ENCODE data around the gene CSRNP3. TPM values are rescaled to one million over a fixed set of nuclear protein-coding genes. Genes with fewer than 3 reads are reported as not detected.

Gene CSRNP3
- total and polyA plus RNA-seq, 10 of the 15 experiments (the other 5 are each of a cell fraction or from before 2014, with no cell fraction given), result 0.03 to 5.2 (median 0.11) TPM; not detected in 1

- in situ Hi-C loops (cut with MboI), result no loop called here
- Histone ChIP-seq H3K4me1 (ENCODE audit: control insufficient read depth, insufficient read depth, low read length) (no peaks in the 10 kb centered on the region), H3K4me2 (ENCODE audit: control insufficient read depth, insufficient read depth) (no peak overlapping the region), H2AFZ (ENCODE audit: control insufficient read depth, low read depth, low read length) (no peak overlapping the region), H3K36me3 (ENCODE audit: control insufficient read depth in 2 of 2, insufficient read depth in 2 of 2, low read length in 1 of 2) (no peaks in the 10 kb centered on the region), H3K27me3 (replicated peaks in 1 of 2; ENCODE audit: control insufficient read depth in 2 of 2, insufficient read depth in 2 of 2, low read length in 1 of 2) (no peaks in the 10 kb centered on the region), H3K27ac (ENCODE audit: control insufficient read depth, insufficient read depth) (no peak overlapping the region), H3K4me3 (no peak overlapping the region), H3K9me3 (replicated peaks; ENCODE audit: control insufficient read depth, insufficient read depth, low read length) (no peaks in the 10 kb centered on the region), H4K20me1 (ENCODE audit: control insufficient read depth, insufficient read depth) (no peaks in the 10 kb centered on the region), H3K9ac (ENCODE audit: control insufficient read depth, insufficient read depth, low read length) (no peak overlapping the region), H3K79me2 (ENCODE audit: control insufficient read depth, insufficient read depth, low read length) (no peaks in the 10 kb centered on the region)
- FAIRE-seq (no peak), ATAC-seq (no peak), DNase-seq (ENCODE audit: low read depth, low spot score) (no peak)
- ChIA-PET RAD21 (ENCODE audit: unreplicated experiment) (interaction anchor here (1.0 to 2.1 kb wide), 5 partner anchors 10 to 121 kb away, joined by 3 to 7 read pairs (median 4); no protein-coding TSS in a partner anchor), POLR2A (interaction anchor here (1.4 kb wide), 1 partner anchor 16 kb away, joined by 4 read pairs; no protein-coding TSS in a partner anchor), CTCF (interaction anchor here (0.9 to 1.6 kb wide), 5 partner anchors 8 to 126 kb away, joined by 3 to 7 read pairs (median 4); no protein-coding TSS in a partner anchor), SMC1A (ENCODE audit: uncharacterized antibody, unreplicated experiment) (interaction anchor here (0.9 to 6.8 kb wide), 15 partner anchors 11 to 169 kb away, joined by 3 to 53 read pairs (median 6); no protein-coding TSS in a partner anchor)
- TF ChIP-seq ZZZ3 (IDR thresholded peaks at IDR 0.05; ENCODE audit: control insufficient read depth, insufficient read length, low read depth) (no peak), ZNF384 (IDR thresholded peaks at IDR 0.05; ENCODE audit: borderline replicate concordance, low read depth, low read length) (no peak), YY1 (IDR thresholded peaks at IDR 0.05; ENCODE audit: low read depth, low read length) (no peak), TBL1XR1 (IDR thresholded peaks at IDR 0.05; ENCODE audit: low read depth, low read length) (no peak), HDAC2 (IDR thresholded peaks at IDR 0.05) (no peak), IRF3 (IDR thresholded peaks at IDR 0.05) (no peak), ATF3 (IDR thresholded peaks at IDR 0.05; ENCODE audit: borderline replicate concordance, extremely low read depth, low read depth, low read length) (no peak), SIN3A (IDR thresholded peaks at IDR 0.05; ENCODE audit: low read depth, low read length) (no peak), SKIL (IDR thresholded peaks at IDR 0.05; ENCODE audit: low read depth, poor library complexity, severe bottlenecking) (no peak), ZNF217 (IDR thresholded peaks at IDR 0.05) (no peak), SMC3 (IDR thresholded peaks at IDR 0.05; ENCODE audit: borderline replicate concordance, low read length) (no peak), LARP7 (IDR thresholded peaks at IDR 0.05) (no peak), MEF2B (IDR thresholded peaks at IDR 0.05; ENCODE audit: partially characterized antibody, poor library complexity, severe bottlenecking) (no peak), ZSCAN29 (IDR thresholded peaks at IDR 0.05) (no peak), ZBED1 (IDR thresholded peaks at IDR 0.05; ENCODE audit: borderline replicate concordance) (no peak), POLR2A (IDR thresholded peaks at IDR 0.05; ENCODE audit: low read depth, low read length) (no peak)
- TF ChIP-seq, protein P1, sequence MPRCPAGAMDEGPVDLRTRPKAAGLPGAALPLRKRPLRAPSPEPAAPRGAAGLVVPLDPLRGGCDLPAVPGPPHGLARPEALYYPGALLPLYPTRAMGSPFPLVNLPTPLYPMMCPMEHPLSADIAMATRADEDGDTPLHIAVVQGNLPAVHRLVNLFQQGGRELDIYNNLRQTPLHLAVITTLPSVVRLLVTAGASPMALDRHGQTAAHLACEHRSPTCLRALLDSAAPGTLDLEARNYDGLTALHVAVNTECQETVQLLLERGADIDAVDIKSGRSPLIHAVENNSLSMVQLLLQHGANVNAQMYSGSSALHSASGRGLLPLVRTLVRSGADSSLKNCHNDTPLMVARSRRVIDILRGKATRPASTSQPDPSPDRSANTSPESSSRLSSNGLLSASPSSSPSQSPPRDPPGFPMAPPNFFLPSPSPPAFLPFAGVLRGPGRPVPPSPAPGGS (IDR thresholded peaks at IDR 0.05; ENCODE audit: borderline replicate concordance, insufficient read depth, low read depth, low read length, poor library complexity, severe bottlenecking), result no peak
- TF ChIP-seq, protein P2, sequence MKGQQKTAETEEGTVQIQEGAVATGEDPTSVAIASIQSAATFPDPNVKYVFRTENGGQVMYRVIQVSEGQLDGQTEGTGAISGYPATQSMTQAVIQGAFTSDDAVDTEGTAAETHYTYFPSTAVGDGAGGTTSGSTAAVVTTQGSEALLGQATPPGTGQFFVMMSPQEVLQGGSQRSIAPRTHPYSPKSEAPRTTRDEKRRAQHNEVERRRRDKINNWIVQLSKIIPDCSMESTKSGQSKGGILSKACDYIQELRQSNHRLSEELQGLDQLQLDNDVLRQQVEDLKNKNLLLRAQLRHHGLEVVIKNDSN (IDR thresholded peaks at IDR 0.05; ENCODE audit: borderline replicate concordance, extremely low read length, insufficient read depth, low read depth, low read length), result no peak
- intact Hi-C loops (cut with micrococcal nuclease; ENCODE audit: unreplicated experiment), result no loop called here
- WGBS (ENCODE audit: insufficient coverage, insufficient replicate concordance, low lambda C conversion rate, missing lambda C conversion rate), result 100% methylated on average over 1 of the region's 1 CpG
- BruUV-seq (replicated peaks), result no TSS peak
Measured at GRCh38 chr2:165571477-165571876, 102.0 kb downstream of the CSRNP3 start.

Data from GM12878 (cell line).